Panc1 (cell line): Measurements from ENCODE around the gene GPR34. TPM values are rescaled to one million over a fixed set of nuclear protein-coding genes. Genes with fewer than 3 reads are reported as not detected.

Experiments used
- ATAC-seq: fragments of 200-7000 bp; cut with Tn5 transposase; 2 replicates; pipeline ENCODE4 v1.9.1; 2020; ENCODE audit warnings: mild to moderate bottlenecking, moderate library complexity
- BruUV-seq: library from RNA; stranded (reverse); fragments of 400-500 nt; replicated peaks from 2 replicates; lab custom pipeline; 2021; lab: Mats Ljungman, UMichigan
- CTCF ChIA-PET: fragments of 300-600 bp; sonication (Branson Sonifier 250); formaldehyde crosslinking; loops from one replicate; lab custom pipeline; 2022; ENCODE audit warnings: antibody characterized with exemption; lab: Charles Lee
- POLR2A ChIA-PET: fragments of 300-600 bp; sonication (Branson Sonifier 250); formaldehyde crosslinking; loops from one replicate; lab custom pipeline; 2022; ENCODE audit warnings: antibody characterized with exemption; lab: Charles Lee
- DNase-seq: peaks from one replicate; pipeline ENCODE4 v3.0.0-alpha.2; 2010; ENCODE audit warnings: low read depth, low spot score
- H3K27ac ChIP-seq: 2 replicates; pipeline ENCODE4 v1.5.1; 2011; ENCODE audit warnings: mild to moderate bottlenecking, low read length, inconsistent platforms
- H3K27me3 ChIP-seq: fragments of 200-500 bp; sonication (Bioruptor generic); 2 replicates; pipeline ENCODE4 v1.6.0; 2014; ENCODE audit warnings: low read length, inconsistent platforms; ENCODE audit not compliant: control insufficient read depth, insufficient read depth
- H3K36me3 ChIP-seq: fragments of 200-500 bp; sonication (Bioruptor generic); 2 replicates; pipeline ENCODE4 v1.5.1; 2014; ENCODE audit warnings: inconsistent platforms, mild to moderate bottlenecking, low read length, moderate library complexity; ENCODE audit not compliant: control insufficient read depth, insufficient read depth
- H3K4me1 ChIP-seq: 2 replicates; pipeline ENCODE4 v1.5.1; 2011; ENCODE audit warnings: inconsistent platforms, mild to moderate bottlenecking, low read length, moderate library complexity; ENCODE audit not compliant: control insufficient read depth, insufficient read depth
- H3K4me3 ChIP-seq, 2 experiments: 2 replicates each; pipeline ENCODE4 v1.5.1; 2011 to 2012; ENCODE audit warnings: low read depth in 2 of 2, low read length in 2 of 2, mild to moderate bottlenecking in 2 of 2, inconsistent platforms in 1 of 2, moderate library complexity in 1 of 2
- H3K9me3 ChIP-seq: fragments of 200-500 bp; sonication (Bioruptor generic); 2 replicates; pipeline ENCODE4 v1.5.1; 2014; ENCODE audit warnings: low read depth, mild to moderate bottlenecking, inconsistent platforms, low read length, moderate library complexity; ENCODE audit not compliant: control insufficient read depth, insufficient read depth
- POLR2AphosphoS5 ChIP-seq: IDR thresholded peaks from 2 replicates; pipeline ENCODE4 v1.6.1; 2012; ENCODE audit warnings: mild to moderate bottlenecking, low read depth, low read length, moderate library complexity
- SIN3A ChIP-seq: IDR thresholded peaks from 2 replicates; pipeline ENCODE4 v1.6.1; 2012; ENCODE audit warnings: low read depth, mild to moderate bottlenecking, low read length, moderate library complexity, borderline replicate concordance; ENCODE audit not compliant: insufficient read depth
- TCF7L2 ChIP-seq: IDR thresholded peaks from 2 replicates; pipeline ENCODE4 v1.6.1; 2011; ENCODE audit warnings: mild to moderate bottlenecking, low read depth, low read length, inconsistent platforms
- in situ Hi-C: cut with HindIII; loops from 2 replicates; pipeline ENCODE4 v1.10.0; 2016; ENCODE audit warnings: low sequenced_read_pairs, low pct_unique_long_range_greater_than_20kb
- intact Hi-C: fragments of 100-400 bp; cut with micrococcal nuclease; formaldehyde crosslinking; loops from one replicate; pipeline ENCODE4 v1.10.0; 2022; ENCODE audit not compliant: unreplicated experiment
- total RNA-seq: library from RNA; stranded (reverse); gene quantifications from one replicate; pipeline ENCODE4 v1.2.1, GENCODE V29; 2021; ENCODE audit not compliant: unreplicated experiment
- TF ChIP-seq, protein P1 (sequence below), 2 experiments: IDR thresholded peaks; 2 replicates each; pipeline ENCODE4 v1.6.1; 2011 to 2012; ENCODE audit warnings: low read depth in 2 of 2, control low read depth in 1 of 2, low read length in 1 of 2, mild to moderate bottlenecking in 1 of 2, moderate library complexity in 1 of 2; ENCODE audit not compliant: insufficient read depth in 1 of 2
- TF ChIP-seq, protein P2 (sequence below): fragments of 450-650 bp; IDR thresholded peaks from 2 replicates; pipeline ENCODE4 v1.5.1; 2017; ENCODE audit warnings: mild to moderate bottlenecking

The GPR34 gene
- total RNA-seq, 1 experiment from 2014 or later: not detected

- intact Hi-C loops (no loop called here), in situ Hi-C loops (no loop called here)
- Histone ChIP-seq H3K9me3 (no peaks in the 10 kb centered on the region), H3K4me1 (no peaks in the 10 kb centered on the region), H3K27ac (no peak overlapping the region), H3K27me3 (no peaks in the 10 kb centered on the region), H3K36me3 (no peaks in the 10 kb centered on the region), H3K4me3 (no peak overlapping the region)
- POLR2A ChIA-PET: no interaction called here
- CTCF ChIA-PET: no interaction called here
- TF ChIP-seq, protein P1, sequence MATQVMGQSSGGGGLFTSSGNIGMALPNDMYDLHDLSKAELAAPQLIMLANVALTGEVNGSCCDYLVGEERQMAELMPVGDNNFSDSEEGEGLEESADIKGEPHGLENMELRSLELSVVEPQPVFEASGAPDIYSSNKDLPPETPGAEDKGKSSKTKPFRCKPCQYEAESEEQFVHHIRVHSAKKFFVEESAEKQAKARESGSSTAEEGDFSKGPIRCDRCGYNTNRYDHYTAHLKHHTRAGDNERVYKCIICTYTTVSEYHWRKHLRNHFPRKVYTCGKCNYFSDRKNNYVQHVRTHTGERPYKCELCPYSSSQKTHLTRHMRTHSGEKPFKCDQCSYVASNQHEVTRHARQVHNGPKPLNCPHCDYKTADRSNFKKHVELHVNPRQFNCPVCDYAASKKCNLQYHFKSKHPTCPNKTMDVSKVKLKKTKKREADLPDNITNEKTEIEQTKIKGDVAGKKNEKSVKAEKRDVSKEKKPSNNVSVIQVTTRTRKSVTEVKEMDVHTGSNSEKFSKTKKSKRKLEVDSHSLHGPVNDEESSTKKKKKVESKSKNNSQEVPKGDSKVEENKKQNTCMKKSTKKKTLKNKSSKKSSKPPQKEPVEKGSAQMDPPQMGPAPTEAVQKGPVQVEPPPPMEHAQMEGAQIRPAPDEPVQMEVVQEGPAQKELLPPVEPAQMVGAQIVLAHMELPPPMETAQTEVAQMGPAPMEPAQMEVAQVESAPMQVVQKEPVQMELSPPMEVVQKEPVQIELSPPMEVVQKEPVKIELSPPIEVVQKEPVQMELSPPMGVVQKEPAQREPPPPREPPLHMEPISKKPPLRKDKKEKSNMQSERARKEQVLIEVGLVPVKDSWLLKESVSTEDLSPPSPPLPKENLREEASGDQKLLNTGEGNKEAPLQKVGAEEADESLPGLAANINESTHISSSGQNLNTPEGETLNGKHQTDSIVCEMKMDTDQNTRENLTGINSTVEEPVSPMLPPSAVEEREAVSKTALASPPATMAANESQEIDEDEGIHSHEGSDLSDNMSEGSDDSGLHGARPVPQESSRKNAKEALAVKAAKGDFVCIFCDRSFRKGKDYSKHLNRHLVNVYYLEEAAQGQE (IDR thresholded peaks at IDR 0.05; ENCODE audit: insufficient read depth in 1 of 2, low read depth in 2 of 2, low read length in 1 of 2): no peak
- TF ChIP-seq, protein P2, sequence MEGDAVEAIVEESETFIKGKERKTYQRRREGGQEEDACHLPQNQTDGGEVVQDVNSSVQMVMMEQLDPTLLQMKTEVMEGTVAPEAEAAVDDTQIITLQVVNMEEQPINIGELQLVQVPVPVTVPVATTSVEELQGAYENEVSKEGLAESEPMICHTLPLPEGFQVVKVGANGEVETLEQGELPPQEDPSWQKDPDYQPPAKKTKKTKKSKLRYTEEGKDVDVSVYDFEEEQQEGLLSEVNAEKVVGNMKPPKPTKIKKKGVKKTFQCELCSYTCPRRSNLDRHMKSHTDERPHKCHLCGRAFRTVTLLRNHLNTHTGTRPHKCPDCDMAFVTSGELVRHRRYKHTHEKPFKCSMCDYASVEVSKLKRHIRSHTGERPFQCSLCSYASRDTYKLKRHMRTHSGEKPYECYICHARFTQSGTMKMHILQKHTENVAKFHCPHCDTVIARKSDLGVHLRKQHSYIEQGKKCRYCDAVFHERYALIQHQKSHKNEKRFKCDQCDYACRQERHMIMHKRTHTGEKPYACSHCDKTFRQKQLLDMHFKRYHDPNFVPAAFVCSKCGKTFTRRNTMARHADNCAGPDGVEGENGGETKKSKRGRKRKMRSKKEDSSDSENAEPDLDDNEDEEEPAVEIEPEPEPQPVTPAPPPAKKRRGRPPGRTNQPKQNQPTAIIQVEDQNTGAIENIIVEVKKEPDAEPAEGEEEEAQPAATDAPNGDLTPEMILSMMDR: no peak
- no peak for TF ChIP-seq POLR2AphosphoS5
- TF ChIP-seq TCF7L2: no peak
- no peak for TF ChIP-seq SIN3A
- BruUV-seq: no TSS peak
- DNase-seq (no peak), ATAC-seq (no peak)
These were observed 22.4 kb downstream of the GPR34 start for GRCh38 chrX:41711021-41711667.

DNA sequence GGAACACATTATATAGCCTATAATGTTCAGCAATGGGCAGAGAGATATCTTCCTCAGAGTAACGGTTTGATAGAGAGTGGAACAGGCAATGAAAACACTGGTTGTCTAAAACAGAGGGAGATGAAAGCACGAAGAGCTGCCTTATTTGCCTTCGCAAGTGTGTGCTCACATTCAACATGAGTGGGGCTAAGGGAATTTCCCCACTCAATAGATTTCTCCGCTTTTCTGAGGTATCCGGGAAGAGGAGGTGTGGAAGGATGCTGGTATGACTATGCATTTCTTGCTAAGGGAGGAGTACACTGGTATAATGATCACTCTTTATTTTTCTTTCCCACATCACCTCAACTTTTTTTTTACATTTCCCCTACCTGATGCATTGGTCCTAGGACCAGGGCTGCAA lies 27.4 kb downstream of the GPR34 start:
- no peaks in the 10 kb centered on the region for H3K27me3 ChIP-seq
- intact Hi-C loops: no loop called here
- no peaks in the 10 kb centered on the region for H3K4me1 ChIP-seq
- H3K4me3 ChIP-seq: no peak overlapping the region
- TF ChIP-seq SIN3A (no peak), TCF7L2 (no peak), POLR2AphosphoS5 (no peak)
- TF ChIP-seq, protein P2: no peak
- TF ChIP-seq, protein P1 (IDR thresholded peaks at IDR 0.05; ENCODE audit: insufficient read depth in 1 of 2, low read depth in 2 of 2, low read length in 1 of 2): no peak
- no TSS peak for BruUV-seq
- DNase-seq (no peak), ATAC-seq (no peak)
- POLR2A ChIA-PET: no interaction called here
- CTCF ChIA-PET: no interaction called here
- in situ Hi-C loops: no loop called here
- no peaks in the 10 kb centered on the region for H3K36me3 ChIP-seq
- no peak overlapping the region for H3K27ac ChIP-seq
- H3K9me3 ChIP-seq: no peaks in the 10 kb centered on the region; the same call in 1 of the 2 replicates
